ENCODE results near the gene DCAF7.

Gene DCAF7

GRCh38 chr17:63549946-63550816 is at the start of gene DCAF7:
TSS of gene DCAF7 (plus strand) at chr17:63550477. CDS start at chr17:63550678, 201 bp downstream.
- peak; percentile 100 for DNase-seq (ENCODE audit: low spot score)

GRCh38 chr17:63500543-63501390 is 49.5 kb upstream of the DCAF7 start:
- no peak for DNase-seq (ENCODE audit: low spot score)

GRCh38 chr17:63503341-63503705 is 47.0 kb upstream of the DCAF7 start:
- no peak for DNase-seq (ENCODE audit: low spot score)

- no peak for DNase-seq (ENCODE audit: low spot score)
Observed at GRCh38 chr17:63504261-63504660, 46.0 kb upstream of the DCAF7 start.

GRCh38 chr17:63505341-63505740 is 44.9 kb upstream of the DCAF7 start:
- DNase-seq (ENCODE audit: low spot score), result no peak

GRCh38 chr17:63506627-63507026 is 43.6 kb upstream of the DCAF7 start:
- DNase-seq (ENCODE audit: low spot score), result no peak

GRCh38 chr17:63511331-63511730 is 38.9 kb upstream of the DCAF7 start:
- DNase-seq (ENCODE audit: low spot score), result no peak

- DNase-seq (ENCODE audit: low spot score), result no peak
Observed at GRCh38 chr17:63512388-63512787, 37.9 kb upstream of the DCAF7 start.

GRCh38 chr17:63512896-63513644 is 37.2 kb upstream of the DCAF7 start:
- DNase-seq (ENCODE audit: low spot score), result no peak

- DNase-seq (ENCODE audit: low spot score), result no peak
Observed at GRCh38 chr17:63514477-63514876, 35.8 kb upstream of the DCAF7 start.

GRCh38 chr17:63514974-63515373 is 35.3 kb upstream of the DCAF7 start:
- DNase-seq (ENCODE audit: low spot score), result no peak

- no peak for DNase-seq (ENCODE audit: low spot score)
Observed at GRCh38 chr17:63515426-63515825, 34.9 kb upstream of the DCAF7 start.

GRCh38 chr17:63516910-63517824 is 33.1 kb upstream of the DCAF7 start:
- DNase-seq (ENCODE audit: low spot score), result no peak

- DNase-seq (ENCODE audit: low spot score), result no peak
Observed at GRCh38 chr17:63517825-63518534, 32.3 kb upstream of the DCAF7 start.

- no peak for DNase-seq (ENCODE audit: low spot score)
Observed at GRCh38 chr17:63519116-63519881, 31.0 kb upstream of the DCAF7 start.

- no peak for DNase-seq (ENCODE audit: low spot score)
Observed at GRCh38 chr17:63519972-63520882, 30.1 kb upstream of the DCAF7 start.

- DNase-seq (ENCODE audit: low spot score), result no peak
Observed at GRCh38 chr17:63523253-63523855, 26.9 kb upstream of the DCAF7 start, which contains the start of gene KCNH6. TSS of gene KCNH6 (plus strand) at chr17:63523358. CDS start at chr17:63523414, 56 bp downstream.

- no peak for DNase-seq (ENCODE audit: low spot score)
Observed at GRCh38 chr17:63524051-63524450, 26.2 kb upstream of the DCAF7 start.

Measured in globus pallidus (tissue), 1 donor.